SK-N-SH treated with all-trans-retinoic acid at 6 μM for 48 hours (cell line): Measurements from ENCODE around the gene SLC47A2.
"Not testable (repeated sequence)": the region's sequence is repeated elsewhere in the genome, so short reads cannot be mapped to it uniquely, and the experiment has no call there.

Experiments
- ATAC-seq: fragments of 200-7000 bp; cut with Tn5 transposase; 3 replicates; pipeline ENCODE4 v1.9.1; 2020; ENCODE audit warnings: mild to moderate bottlenecking, moderate library complexity
- ARNTL ChIP-seq: fragments of 450-650 bp; formaldehyde crosslinking; IDR thresholded peaks from 2 replicates; pipeline ENCODE4 v1.5.0; 2020; ENCODE audit warnings: low read depth, mild to moderate bottlenecking, moderate library complexity, borderline replicate concordance
- BACH2 ChIP-seq: fragments of 250-450 bp; sonication (Bioruptor Pico); IDR thresholded peaks from 2 replicates; pipeline ENCODE4 v1.9.0; 2021; ENCODE audit warnings: mild to moderate bottlenecking, borderline replicate concordance
- CREB5 ChIP-seq: fragments of 250-450 bp; sonication (Bioruptor Pico); IDR thresholded peaks from 2 replicates; pipeline ENCODE4 v1.5.1; 2020; ENCODE audit warnings: low read depth, mild to moderate bottlenecking, moderate library complexity
- ESRRG ChIP-seq: fragments of 250-450 bp; sonication (Bioruptor Pico); IDR thresholded peaks from 2 replicates; pipeline ENCODE4 v1.6.1; 2021; ENCODE audit warnings: mild to moderate bottlenecking
- GLIS3 ChIP-seq: fragments of 250-450 bp; sonication (Bioruptor Pico); IDR thresholded peaks from 2 replicates; pipeline ENCODE4 v1.5.0; 2020; ENCODE audit warnings: mild to moderate bottlenecking, moderate library complexity
- OSR1 ChIP-seq: fragments of 250-450 bp; sonication (Bioruptor Pico); IDR thresholded peaks from 2 replicates; pipeline ENCODE4 v1.8.0; 2022; ENCODE audit warnings: moderate library complexity, mild to moderate bottlenecking, inconsistent platforms
- PATZ1 ChIP-seq: fragments of 250-450 bp; sonication (Bioruptor Pico); IDR thresholded peaks from 2 replicates; pipeline ENCODE4 v1.8.0; 2020; ENCODE audit warnings: mild to moderate bottlenecking, moderate library complexity, borderline replicate concordance
- POU6F1 ChIP-seq: fragments of 250-450 bp; sonication (Bioruptor Pico); IDR thresholded peaks from 2 replicates; pipeline ENCODE4 v1.8.0; 2021; ENCODE audit warnings: low read depth, mild to moderate bottlenecking, moderate library complexity, borderline replicate concordance
- RARB ChIP-seq: fragments of 250-450 bp; sonication (Bioruptor Pico); IDR thresholded peaks from 2 replicates; pipeline ENCODE4 v1.8.0; 2021; ENCODE audit warnings: mild to moderate bottlenecking, moderate library complexity
- SNAI2 ChIP-seq: fragments of 250-450 bp; sonication (Bioruptor Pico); IDR thresholded peaks from 2 replicates; pipeline ENCODE4 v1.5.0; 2020; ENCODE audit warnings: mild to moderate bottlenecking, moderate library complexity
- TCF4 ChIP-seq: fragments of 250-450 bp; sonication (Bioruptor Pico); IDR thresholded peaks from 2 replicates; pipeline ENCODE4 v1.8.0; 2021; ENCODE audit warnings: mild to moderate bottlenecking, moderate library complexity, borderline replicate concordance
- TOX ChIP-seq: fragments of 250-450 bp; sonication (Bioruptor Pico); IDR thresholded peaks from 2 replicates; pipeline ENCODE4 v1.8.0; 2021; ENCODE audit warnings: mild to moderate bottlenecking, moderate library complexity, borderline replicate concordance
- ZC3H10 ChIP-seq: fragments of 250-450 bp; sonication (Bioruptor Pico); IDR thresholded peaks from 2 replicates; pipeline ENCODE4 v1.5.1; 2021; ENCODE audit warnings: mild to moderate bottlenecking, moderate library complexity
- ZFP3 ChIP-seq: fragments of 250-450 bp; sonication (Bioruptor Pico); IDR thresholded peaks from 2 replicates; pipeline ENCODE4 v1.5.0; 2020; ENCODE audit warnings: mild to moderate bottlenecking, moderate library complexity
- ZNF565 ChIP-seq: fragments of 450-650 bp; formaldehyde crosslinking; conservative IDR thresholded peaks from 2 replicates; pipeline ENCODE4 v1.5.0; 2020; ENCODE audit warnings: low read depth, mild to moderate bottlenecking, moderate library complexity
- ZNF70 ChIP-seq: fragments of 450-650 bp; formaldehyde crosslinking; IDR thresholded peaks from 2 replicates; pipeline ENCODE4 v1.5.0; 2020; ENCODE audit warnings: mild to moderate bottlenecking, moderate library complexity

Gene SLC47A2, protein sequence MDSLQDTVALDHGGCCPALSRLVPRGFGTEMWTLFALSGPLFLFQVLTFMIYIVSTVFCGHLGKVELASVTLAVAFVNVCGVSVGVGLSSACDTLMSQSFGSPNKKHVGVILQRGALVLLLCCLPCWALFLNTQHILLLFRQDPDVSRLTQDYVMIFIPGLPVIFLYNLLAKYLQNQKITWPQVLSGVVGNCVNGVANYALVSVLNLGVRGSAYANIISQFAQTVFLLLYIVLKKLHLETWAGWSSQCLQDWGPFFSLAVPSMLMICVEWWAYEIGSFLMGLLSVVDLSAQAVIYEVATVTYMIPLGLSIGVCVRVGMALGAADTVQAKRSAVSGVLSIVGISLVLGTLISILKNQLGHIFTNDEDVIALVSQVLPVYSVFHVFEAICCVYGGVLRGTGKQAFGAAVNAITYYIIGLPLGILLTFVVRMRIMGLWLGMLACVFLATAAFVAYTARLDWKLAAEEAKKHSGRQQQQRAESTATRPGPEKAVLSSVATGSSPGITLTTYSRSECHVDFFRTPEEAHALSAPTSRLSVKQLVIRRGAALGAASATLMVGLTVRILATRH

DNA sequence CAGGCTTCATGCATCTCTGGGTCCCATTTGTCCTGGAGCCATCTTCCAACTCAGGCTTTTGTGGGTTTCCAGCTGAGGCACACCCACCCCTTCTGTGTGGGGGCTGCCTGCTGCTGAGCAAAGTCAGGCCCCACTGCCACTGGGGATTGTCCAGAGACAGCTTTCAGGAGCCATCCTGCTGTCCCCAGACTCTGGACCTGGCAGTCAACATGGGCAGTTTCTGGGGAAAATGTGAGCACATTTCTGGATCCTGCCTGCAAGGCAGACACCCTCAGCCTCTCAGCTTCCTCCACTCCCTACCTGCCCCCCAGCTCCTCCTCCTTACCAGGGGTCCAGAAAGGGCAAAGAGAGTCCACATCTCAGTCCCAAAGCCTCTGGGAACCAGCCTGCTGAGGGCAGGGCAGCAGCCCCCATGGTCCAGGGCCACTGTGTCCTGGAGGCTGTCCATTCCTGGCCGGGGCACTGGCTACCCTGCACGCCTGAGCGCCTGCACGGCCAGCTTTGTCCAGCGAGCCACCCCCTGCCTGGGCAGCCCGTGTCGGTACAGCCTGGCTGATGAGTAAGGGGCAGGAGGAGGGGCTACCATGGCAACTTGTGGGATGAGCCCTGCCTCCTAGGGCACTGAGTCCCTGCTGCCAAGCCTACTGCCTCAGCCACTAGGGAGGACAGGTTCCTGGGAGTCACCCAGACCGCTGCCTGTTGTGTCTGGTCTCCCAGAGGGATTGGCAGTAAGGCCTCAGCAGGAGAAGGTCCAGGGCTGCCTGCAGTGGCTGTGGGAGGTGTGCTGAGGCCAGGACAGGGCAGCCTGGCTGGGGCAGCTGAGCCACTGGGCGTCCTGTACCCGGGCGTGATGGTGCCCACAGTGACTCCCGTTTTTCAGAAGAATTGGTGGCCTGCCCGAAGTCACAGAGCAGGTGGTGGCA is at the start of gene SLC47A2:
Gene SLC47A2, minus strand, starts transcription at position 477 of the 923 bp plus-strand sequence. Its CDS starts 29 bp downstream, at position 448.
- no peak for TF ChIP-seq ZNF565 (CRISPR knock-in tag)
- TF ChIP-seq ARNTL (CRISPR knock-in tag): no peak
- TF ChIP-seq BACH2 (CRISPR knock-in tag): no peak
- TF ChIP-seq OSR1 (CRISPR knock-in tag): no peak
- TF ChIP-seq RARB (CRISPR knock-in tag): no peak
- ATAC-seq: peak; percentile 30

- ATAC-seq: no peak
- TF ChIP-seq PATZ1 (CRISPR knock-in tag): no peak
- no peak for TF ChIP-seq GLIS3 (CRISPR knock-in tag)
- TF ChIP-seq ZNF565 (CRISPR knock-in tag): no peak
- no peak for TF ChIP-seq TOX
- no peak for TF ChIP-seq TCF4
- TF ChIP-seq OSR1 (CRISPR knock-in tag): no peak
- TF ChIP-seq ZC3H10 (CRISPR knock-in tag): no peak
- no peak for TF ChIP-seq ESRRG (CRISPR knock-in tag)
Observed at GRCh38 chr17:19766016-19766415, 49.6 kb upstream of the SLC47A2 start.

DNA sequence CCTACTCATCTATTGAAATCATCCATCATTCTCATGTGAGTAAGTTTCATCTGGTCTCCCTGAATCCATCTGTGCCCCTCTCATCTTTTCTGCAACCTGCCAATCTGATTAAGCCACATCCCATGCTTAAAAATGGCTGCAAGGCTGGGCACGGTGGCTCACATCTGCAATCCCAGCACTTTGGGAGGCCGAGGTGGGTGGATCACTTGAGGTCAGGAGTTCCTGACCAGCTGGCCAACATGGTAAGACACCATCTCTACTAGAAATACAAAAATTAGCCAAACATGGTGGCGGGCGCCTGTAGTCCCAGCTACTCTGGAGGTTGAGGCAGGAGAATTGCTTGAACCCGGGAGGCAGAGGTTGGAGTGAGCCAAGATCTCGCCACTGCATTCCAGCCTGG is 47.6 kb upstream of the SLC47A2 start:
- not testable (repeated sequence) for ATAC-seq

DNA sequence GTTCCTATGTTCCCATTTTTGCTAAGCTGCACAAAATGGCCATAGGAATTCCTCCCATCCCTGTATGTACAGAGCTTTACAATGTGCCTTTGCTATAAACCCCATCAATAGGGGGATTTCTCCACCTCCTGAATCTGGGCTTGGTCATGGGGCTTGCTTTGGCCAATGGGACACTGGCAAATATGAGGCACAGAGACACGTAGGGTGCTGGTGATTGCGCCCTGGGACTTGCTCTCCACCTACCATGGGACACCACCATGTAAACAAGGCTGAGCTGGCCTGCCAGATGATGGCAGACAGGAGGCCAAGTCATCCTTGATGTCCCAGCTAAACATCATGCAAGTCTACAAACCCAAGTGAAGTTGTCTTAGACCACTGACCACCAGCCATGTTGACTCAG is 47.0 kb upstream of the SLC47A2 start:
- TF ChIP-seq GLIS3 (CRISPR knock-in tag) (no peak), ZFP3 (CRISPR knock-in tag) (no peak), ZNF70 (no peak), TCF4 (no peak)
- ATAC-seq: no peak

- TF ChIP-seq POU6F1 (CRISPR knock-in tag): no peak
- TF ChIP-seq CREB5 (CRISPR knock-in tag): no peak
- no peak for TF ChIP-seq TCF4
- TF ChIP-seq PATZ1 (CRISPR knock-in tag): no peak
- TF ChIP-seq SNAI2 (CRISPR knock-in tag): no peak
- TF ChIP-seq ZNF565 (CRISPR knock-in tag): no peak
- peak; percentile 90 for ATAC-seq
Observed at GRCh38 chr17:19762515-19762961, 46.2 kb upstream of the SLC47A2 start.
